ENCODE data around the gene FRAT2. TPM values are rescaled to one million over a fixed set of nuclear protein-coding genes. Genes with fewer than 3 reads are reported as not detected.

The FRAT2 gene
- total and polyA plus RNA-seq, 2 of the 13 experiments (the other 11 are each of a cell fraction or from before 2014, with no cell fraction given) = 7.2 to 14.1 TPM

DNA sequence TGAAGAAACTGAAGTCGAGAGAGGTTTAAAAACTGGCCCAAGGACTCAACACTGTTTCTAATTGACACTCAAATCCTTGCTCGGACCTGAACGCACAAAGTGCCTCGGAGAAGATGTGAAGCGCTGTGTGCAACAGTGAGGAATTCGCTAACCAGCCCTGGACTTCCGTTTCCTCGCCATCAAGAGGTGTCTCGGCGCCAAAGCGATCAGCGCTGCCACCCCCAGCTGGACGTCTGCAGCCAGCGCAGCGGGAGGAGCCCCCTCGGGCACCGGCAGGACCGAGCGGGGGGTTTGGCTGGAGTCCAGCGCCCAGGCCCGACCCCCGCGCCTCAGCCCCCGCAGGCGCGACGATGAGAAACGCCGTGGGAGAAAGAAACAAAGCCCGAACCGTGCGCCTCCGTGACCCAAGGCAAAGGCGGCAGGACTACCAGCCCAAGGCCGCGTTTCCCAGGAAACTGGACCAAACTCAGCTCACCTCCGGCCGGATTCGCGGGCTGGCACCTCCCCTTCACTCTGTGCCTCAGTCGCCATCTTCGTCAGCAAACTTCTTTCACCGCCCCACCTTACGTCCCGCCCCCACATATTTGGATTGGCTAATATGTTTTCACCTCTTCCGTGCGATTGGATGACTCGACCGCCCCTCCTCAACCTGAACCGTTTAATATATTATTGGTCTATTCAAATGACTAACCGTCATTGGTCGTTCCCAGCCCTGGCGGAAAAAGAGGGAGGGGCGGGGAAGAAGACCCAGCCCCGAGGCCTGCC is 42.2 kb downstream of the FRAT2 start, which contains the start of gene ARHGAP19 (continued):
- TF ChIP-seq, protein P1, sequence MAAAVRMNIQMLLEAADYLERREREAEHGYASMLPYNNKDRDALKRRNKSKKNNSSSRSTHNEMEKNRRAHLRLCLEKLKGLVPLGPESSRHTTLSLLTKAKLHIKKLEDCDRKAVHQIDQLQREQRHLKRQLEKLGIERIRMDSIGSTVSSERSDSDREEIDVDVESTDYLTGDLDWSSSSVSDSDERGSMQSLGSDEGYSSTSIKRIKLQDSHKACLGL (CRISPR knock-in tag; IDR thresholded peaks at IDR 0.05) = peak; percentile 76; the same call in 1 of the 2 replicates
- TF ChIP-seq AGO2 (optimal IDR thresholded peaks at IDR 0.05; ENCODE audit: low read depth, low read length) (peak; percentile 49), ZFP36L2 (CRISPR knock-in tag; IDR thresholded peaks at IDR 0.05) (no peak), YY1 (IDR thresholded peaks at IDR 0.05; ENCODE audit: insufficient read depth, insufficient replicate concordance, low read depth, low read length) (peak; percentile 90), NCOR1 (IDR thresholded peaks at IDR 0.05; ENCODE audit: borderline replicate concordance, low read length) (peak; percentile 54; the same call in 1 of the 2 replicates), ZNF790 (CRISPR knock-in tag; IDR thresholded peaks at IDR 0.05; ENCODE audit: borderline replicate concordance) (0 out of 2 replicates have a peak, but pooled peaks have one; percentile 65), SSRP1 (CRISPR knock-in tag; IDR thresholded peaks at IDR 0.05) (no peak), XRCC5 (optimal IDR thresholded peaks at IDR 0.05; ENCODE audit: low read length) (peak; percentile 82), NFE2L2 (IDR thresholded peaks at IDR 0.05; ENCODE audit: low read length) (no peak), GABPB1 (CRISPR knock-in tag; IDR thresholded peaks at IDR 0.05) (peak; percentile 86), CCAR2 (optimal IDR thresholded peaks at IDR 0.05; ENCODE audit: low read depth, low read length) (no peak), ZNF567 (CRISPR knock-in tag; IDR thresholded peaks at IDR 0.05; ENCODE audit: borderline replicate concordance) (0 out of 2 replicates have a peak, but pooled peaks have one; percentile 75), ZNF788 (CRISPR knock-in tag; IDR thresholded peaks at IDR 0.05; ENCODE audit: borderline replicate concordance) (peak; percentile 87), MEIS1 (CRISPR knock-in tag; IDR thresholded peaks at IDR 0.05; ENCODE audit: borderline replicate concordance) (no peak), STAG1 (CRISPR knock-in tag; IDR thresholded peaks at IDR 0.05) (peak; percentile 40), ZNF556 (CRISPR knock-in tag; IDR thresholded peaks at IDR 0.05; ENCODE audit: borderline replicate concordance) (peak; percentile 55; the same call in 1 of the 2 replicates), ZBTB3 (CRISPR knock-in tag; IDR thresholded peaks at IDR 0.05; ENCODE audit: borderline replicate concordance, low read depth) (no peak)
- TF ChIP-seq, protein P2, sequence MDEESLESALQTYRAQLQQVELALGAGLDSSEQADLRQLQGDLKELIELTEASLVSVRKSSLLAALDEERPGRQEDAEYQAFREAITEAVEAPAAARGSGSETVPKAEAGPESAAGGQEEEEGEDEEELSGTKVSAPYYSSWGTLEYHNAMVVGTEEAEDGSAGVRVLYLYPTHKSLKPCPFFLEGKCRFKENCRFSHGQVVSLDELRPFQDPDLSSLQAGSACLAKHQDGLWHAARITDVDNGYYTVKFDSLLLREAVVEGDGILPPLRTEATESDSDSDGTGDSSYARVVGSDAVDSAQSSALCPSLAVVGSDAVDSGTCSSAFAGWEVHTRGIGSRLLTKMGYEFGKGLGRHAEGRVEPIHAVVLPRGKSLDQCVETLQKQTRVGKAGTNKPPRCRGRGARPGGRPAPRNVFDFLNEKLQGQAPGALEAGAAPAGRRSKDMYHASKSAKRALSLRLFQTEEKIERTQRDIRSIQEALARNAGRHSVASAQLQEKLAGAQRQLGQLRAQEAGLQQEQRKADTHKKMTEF (CRISPR knock-in tag; IDR thresholded peaks at IDR 0.05) = peak; percentile 89; the same call in 1 of the 2 replicates
- TF ChIP-seq, protein P3, sequence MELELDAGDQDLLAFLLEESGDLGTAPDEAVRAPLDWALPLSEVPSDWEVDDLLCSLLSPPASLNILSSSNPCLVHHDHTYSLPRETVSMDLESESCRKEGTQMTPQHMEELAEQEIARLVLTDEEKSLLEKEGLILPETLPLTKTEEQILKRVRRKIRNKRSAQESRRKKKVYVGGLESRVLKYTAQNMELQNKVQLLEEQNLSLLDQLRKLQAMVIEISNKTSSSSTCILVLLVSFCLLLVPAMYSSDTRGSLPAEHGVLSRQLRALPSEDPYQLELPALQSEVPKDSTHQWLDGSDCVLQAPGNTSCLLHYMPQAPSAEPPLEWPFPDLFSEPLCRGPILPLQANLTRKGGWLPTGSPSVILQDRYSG (CRISPR knock-in tag; IDR thresholded peaks at IDR 0.05) = peak; percentile 67; the same call in 1 of the 2 replicates
- TF ChIP-seq, protein P4, sequence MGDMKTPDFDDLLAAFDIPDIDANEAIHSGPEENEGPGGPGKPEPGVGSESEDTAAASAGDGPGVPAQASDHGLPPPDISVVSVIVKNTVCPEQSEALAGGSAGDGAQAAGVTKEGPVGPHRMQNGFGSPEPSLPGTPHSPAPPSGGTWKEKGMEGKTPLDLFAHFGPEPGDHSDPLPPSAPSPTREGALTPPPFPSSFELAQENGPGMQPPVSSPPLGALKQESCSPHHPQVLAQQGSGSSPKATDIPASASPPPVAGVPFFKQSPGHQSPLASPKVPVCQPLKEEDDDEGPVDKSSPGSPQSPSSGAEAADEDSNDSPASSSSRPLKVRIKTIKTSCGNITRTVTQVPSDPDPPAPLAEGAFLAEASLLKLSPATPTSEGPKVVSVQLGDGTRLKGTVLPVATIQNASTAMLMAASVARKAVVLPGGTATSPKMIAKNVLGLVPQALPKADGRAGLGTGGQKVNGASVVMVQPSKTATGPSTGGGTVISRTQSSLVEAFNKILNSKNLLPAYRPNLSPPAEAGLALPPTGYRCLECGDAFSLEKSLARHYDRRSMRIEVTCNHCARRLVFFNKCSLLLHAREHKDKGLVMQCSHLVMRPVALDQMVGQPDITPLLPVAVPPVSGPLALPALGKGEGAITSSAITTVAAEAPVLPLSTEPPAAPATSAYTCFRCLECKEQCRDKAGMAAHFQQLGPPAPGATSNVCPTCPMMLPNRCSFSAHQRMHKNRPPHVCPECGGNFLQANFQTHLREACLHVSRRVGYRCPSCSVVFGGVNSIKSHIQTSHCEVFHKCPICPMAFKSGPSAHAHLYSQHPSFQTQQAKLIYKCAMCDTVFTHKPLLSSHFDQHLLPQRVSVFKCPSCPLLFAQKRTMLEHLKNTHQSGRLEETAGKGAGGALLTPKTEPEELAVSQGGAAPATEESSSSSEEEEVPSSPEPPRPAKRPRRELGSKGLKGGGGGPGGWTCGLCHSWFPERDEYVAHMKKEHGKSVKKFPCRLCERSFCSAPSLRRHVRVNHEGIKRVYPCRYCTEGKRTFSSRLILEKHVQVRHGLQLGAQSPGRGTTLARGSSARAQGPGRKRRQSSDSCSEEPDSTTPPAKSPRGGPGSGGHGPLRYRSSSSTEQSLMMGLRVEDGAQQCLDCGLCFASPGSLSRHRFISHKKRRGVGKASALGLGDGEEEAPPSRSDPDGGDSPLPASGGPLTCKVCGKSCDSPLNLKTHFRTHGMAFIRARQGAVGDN (CRISPR knock-in tag; IDR thresholded peaks at IDR 0.05) = peak; percentile 96
